ENCODE results near the gene INAFM1. TPM values are rescaled to one million over a fixed set of nuclear protein-coding genes. Genes with fewer than 3 reads are reported as not detected.

INAFM1 gene

DNA sequence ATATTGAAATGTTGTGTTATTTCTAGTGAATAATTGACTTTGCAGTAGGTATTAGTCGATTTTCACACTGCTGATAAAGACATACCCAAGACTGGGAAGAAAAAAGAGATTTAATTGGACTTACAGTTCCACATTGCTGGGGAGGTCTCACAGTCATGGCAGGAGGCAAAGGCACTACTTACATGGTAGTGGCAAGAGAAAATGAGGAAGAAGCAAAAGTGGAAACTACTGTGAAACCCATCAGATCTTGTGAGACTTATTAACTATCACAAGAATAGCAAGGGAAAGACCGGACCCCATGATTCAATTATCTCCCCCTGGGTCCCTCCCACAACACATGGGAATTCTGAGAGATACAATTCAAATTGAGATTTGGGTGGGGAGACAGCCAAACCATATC lies 47.4 kb downstream of the INAFM1 start:
- WGBS (ENCODE audit: extremely low coverage, insufficient coverage, low lambda C conversion rate) = no CpG with 5 or more reads among the region's 2 CpGs
- Histone ChIP-seq H4K5ac (ENCODE audit: low read length) (no peak overlapping the region), H3K36me3 (ENCODE audit: control insufficient read depth, insufficient read depth, low read length) (no peaks in the 10 kb centered on the region), H3K79me2 (ENCODE audit: control insufficient read depth, insufficient read depth, low read length) (no peaks in the 10 kb centered on the region), H3K4me2 (ENCODE audit: low read length) (no peak overlapping the region), H3K56ac (ENCODE audit: low read length) (no peak overlapping the region), H2BK5ac (ENCODE audit: low read length) (no peak overlapping the region), H2BK15ac (replicated peaks; ENCODE audit: low read depth) (no peak overlapping the region), H3K4me1 (ENCODE audit: control insufficient read depth, low read depth, low read length) (no peaks in the 10 kb centered on the region), H3K18ac (ENCODE audit: low read length) (no peak overlapping the region), H3K79me1 (ENCODE audit: low read length) (no peaks in the 10 kb centered on the region), H3K27ac (ENCODE audit: low read depth, low read length) (no peak overlapping the region), H3K27me3 (ENCODE audit: insufficient read depth, low read length, poor library complexity) (no peaks in the 10 kb centered on the region), H4K8ac (ENCODE audit: low read depth, low read length) (no peak overlapping the region), H2BK120ac (ENCODE audit: low read depth, low read length) (no peak overlapping the region), H2AK5ac (ENCODE audit: low read length) (no peak overlapping the region), H3K9ac (ENCODE audit: low read length) (no peak overlapping the region), H3K4me3 (ENCODE audit: low read length) (no peak overlapping the region), H3K23ac (ENCODE audit: low read length) (no peak overlapping the region), H3K4ac (ENCODE audit: low read depth, low read length) (no peak overlapping the region)
- no peak for DNase-seq

- no peaks in the 10 kb centered on the region for H3K27me3 ChIP-seq (ENCODE audit: insufficient read depth, low read length, poor library complexity)
- H3K4ac ChIP-seq (ENCODE audit: low read depth, low read length) = no peak overlapping the region
- DNase-seq = no peak
- no peaks in the 10 kb centered on the region for H3K79me1 ChIP-seq (ENCODE audit: low read length)
- H3K4me3 ChIP-seq (ENCODE audit: low read length) = no peak overlapping the region
- no peak overlapping the region for H3K23ac ChIP-seq (ENCODE audit: low read length)
- H3K27ac ChIP-seq (ENCODE audit: low read depth, low read length) = no peak overlapping the region
- WGBS (ENCODE audit: extremely low coverage, insufficient coverage, low lambda C conversion rate) = no CpG with 5 or more reads among the region's 8 CpGs
- H3K36me3 ChIP-seq (ENCODE audit: control insufficient read depth, insufficient read depth, low read length) = no peaks in the 10 kb centered on the region
- H4K5ac ChIP-seq (ENCODE audit: low read length) = no peak overlapping the region
- H2BK120ac ChIP-seq (ENCODE audit: low read depth, low read length) = no peak overlapping the region
- no peak overlapping the region for H2BK5ac ChIP-seq (ENCODE audit: low read length)
- H2BK15ac ChIP-seq (replicated peaks; ENCODE audit: low read depth) = no peak overlapping the region
- no peak overlapping the region for H3K9ac ChIP-seq (ENCODE audit: low read length)
- no peak overlapping the region for H3K18ac ChIP-seq (ENCODE audit: low read length)
- no peaks in the 10 kb centered on the region for H3K79me2 ChIP-seq (ENCODE audit: control insufficient read depth, insufficient read depth, low read length)
- no peak overlapping the region for H3K4me2 ChIP-seq (ENCODE audit: low read length)
- no peak overlapping the region for H3K56ac ChIP-seq (ENCODE audit: low read length)
- H2AK5ac ChIP-seq (ENCODE audit: low read length) = no peak overlapping the region
- no peak overlapping the region for H4K8ac ChIP-seq (ENCODE audit: low read depth, low read length)
- H3K4me1 ChIP-seq (ENCODE audit: control insufficient read depth, low read depth, low read length) = no peaks in the 10 kb centered on the region
Measured at GRCh38 chr19:47323409-47323808, 48.7 kb downstream of the INAFM1 start.

DNA sequence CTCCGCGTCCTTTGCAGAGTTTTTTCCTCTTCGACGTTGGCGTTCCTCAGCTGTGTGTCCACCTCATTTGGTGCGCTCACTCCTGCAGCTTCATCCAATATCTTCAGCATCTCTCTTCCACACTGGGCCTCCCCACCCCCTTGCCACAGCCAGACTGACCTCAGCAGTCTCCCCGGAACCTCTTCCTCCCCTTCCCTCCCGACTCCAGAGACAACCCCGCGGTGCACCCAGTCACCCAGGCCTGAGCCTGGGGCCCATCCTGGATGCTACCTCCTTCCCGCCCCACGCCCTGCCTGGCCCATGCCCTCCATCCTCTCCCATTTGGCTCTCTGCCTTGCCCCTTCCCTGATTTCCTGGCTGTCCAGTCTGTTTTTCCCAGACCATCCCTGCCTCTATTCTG lies 49.2 kb downstream of the INAFM1 start:
- Histone ChIP-seq H3K79me2 (ENCODE audit: control insufficient read depth, insufficient read depth, low read length) (no peaks in the 10 kb centered on the region), H3K36me3 (ENCODE audit: control insufficient read depth, insufficient read depth, low read length) (no peaks in the 10 kb centered on the region), H4K8ac (ENCODE audit: low read depth, low read length) (no peak overlapping the region), H3K56ac (ENCODE audit: low read length) (no peak overlapping the region), H3K4ac (ENCODE audit: low read depth, low read length) (no peak overlapping the region), H2BK5ac (ENCODE audit: low read length) (no peak overlapping the region), H3K27me3 (ENCODE audit: insufficient read depth, low read length, poor library complexity) (no peaks in the 10 kb centered on the region), H3K23ac (ENCODE audit: low read length) (no peak overlapping the region), H3K4me2 (ENCODE audit: low read length) (no peak overlapping the region), H3K4me3 (ENCODE audit: low read length) (no peak overlapping the region), H2BK15ac (replicated peaks; ENCODE audit: low read depth) (no peak overlapping the region), H3K27ac (ENCODE audit: low read depth, low read length) (no peak overlapping the region), H3K18ac (ENCODE audit: low read length) (no peak overlapping the region), H3K79me1 (ENCODE audit: low read length) (no peaks in the 10 kb centered on the region), H3K9ac (ENCODE audit: low read length) (no peak overlapping the region), H4K5ac (ENCODE audit: low read length) (no peak overlapping the region), H2AK5ac (ENCODE audit: low read length) (no peak overlapping the region), H2BK120ac (ENCODE audit: low read depth, low read length) (no peak overlapping the region), H3K4me1 (ENCODE audit: control insufficient read depth, low read depth, low read length) (no peaks in the 10 kb centered on the region)
- WGBS (ENCODE audit: extremely low coverage, insufficient coverage, low lambda C conversion rate) = no CpG with 5 or more reads among the region's 12 CpGs
- no peak for DNase-seq

DNA sequence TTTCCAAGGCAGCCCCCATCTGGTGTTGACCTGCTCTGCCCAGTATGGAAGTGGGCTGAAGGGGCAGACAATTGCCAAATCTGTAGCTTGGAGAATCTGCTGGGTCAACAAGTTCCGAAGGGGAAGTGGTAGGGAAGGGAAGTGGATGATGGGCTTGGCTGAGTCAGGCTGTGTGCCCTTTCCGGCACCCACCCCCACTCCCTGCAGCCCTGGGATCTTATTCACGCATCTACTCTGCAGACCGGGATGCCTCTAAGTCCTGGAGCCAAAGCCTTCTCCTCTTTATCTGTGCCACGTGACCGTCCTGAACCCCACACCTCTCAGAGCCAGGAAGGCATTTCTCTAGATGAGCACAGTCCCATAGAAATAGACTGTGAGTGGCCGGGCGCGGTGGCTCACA lies 49.8 kb downstream of the INAFM1 start:
- Histone ChIP-seq H3K18ac (ENCODE audit: low read length) (no peak overlapping the region), H3K36me3 (ENCODE audit: control insufficient read depth, insufficient read depth, low read length) (no peaks in the 10 kb centered on the region), H3K27me3 (ENCODE audit: insufficient read depth, low read length, poor library complexity) (no peaks in the 10 kb centered on the region), H3K4me2 (ENCODE audit: low read length) (no peak overlapping the region), H4K8ac (ENCODE audit: low read depth, low read length) (no peak overlapping the region), H3K4ac (ENCODE audit: low read depth, low read length) (no peak overlapping the region), H3K23ac (ENCODE audit: low read length) (no peak overlapping the region), H2BK5ac (ENCODE audit: low read length) (no peak overlapping the region), H3K4me1 (ENCODE audit: control insufficient read depth, low read depth, low read length) (no peaks in the 10 kb centered on the region), H4K5ac (ENCODE audit: low read length) (no peak overlapping the region), H2BK15ac (replicated peaks; ENCODE audit: low read depth) (no peak overlapping the region), H3K27ac (ENCODE audit: low read depth, low read length) (no peak overlapping the region), H2AK5ac (ENCODE audit: low read length) (no peak overlapping the region), H2BK120ac (ENCODE audit: low read depth, low read length) (no peak overlapping the region), H3K56ac (ENCODE audit: low read length) (no peak overlapping the region), H3K79me1 (ENCODE audit: low read length) (no peaks in the 10 kb centered on the region), H3K4me3 (ENCODE audit: low read length) (no peak overlapping the region), H3K9ac (ENCODE audit: low read length) (no peak overlapping the region), H3K79me2 (ENCODE audit: control insufficient read depth, insufficient read depth, low read length) (no peaks in the 10 kb centered on the region)
- no CpG with 5 or more reads among the region's 9 CpGs for WGBS (ENCODE audit: extremely low coverage, insufficient coverage, low lambda C conversion rate)
- DNase-seq = no peak

Small RNA genes within 50 kb of the gene (small RNA-seq; reads per million reads assigned to genes)
- gene MIR3190 (ENCODE audit: insufficient read depth) = not detected
